HCT116 (cell line): ENCODE measurements around the gene CD82. TPM values are rescaled to one million over a fixed set of nuclear protein-coding genes. Genes with fewer than 3 reads are reported as not detected.

ENCODE experiments used
- ATAC-seq: fragments of 200-7000 bp; cut with Tn5 transposase; 2 replicates; pipeline ENCODE4 v1.9.1; 2020; ENCODE audit warnings: mild to moderate bottlenecking, moderate library complexity
- BruUV-seq: library from RNA; stranded (reverse); fragments of 400-500 nt; replicated peaks from 2 replicates; lab custom pipeline; 2021; lab: Mats Ljungman, UMichigan
- CTCF ChIA-PET: fragments of 300-600 bp; sonication (Branson Sonifier 250); formaldehyde crosslinking; loops from one replicate; lab custom pipeline; 2021; ENCODE audit warnings: antibody characterized with exemption; lab: Charles Lee
- POLR2A ChIA-PET: fragments of 300-600, 350-600 bp; sonication (Branson Sonifier 250); formaldehyde crosslinking; loops from one replicate; lab custom pipeline; 2021; ENCODE audit warnings: antibody characterized with exemption; lab: Charles Lee
- RAD21 ChIA-PET, 2 experiments: fragments of 300-600 bp; sonication (Branson Sonifier 250); formaldehyde crosslinking; loops; one replicate each; lab custom pipeline; 2023; ENCODE audit warnings: low total read pairs in 2 of 2; ENCODE audit not compliant: uncharacterized antibody in 2 of 2, unreplicated experiment in 2 of 2, low non-redundant PET in 1 of 2; lab: Charles Lee
- DNase-seq: peaks from one replicate; pipeline ENCODE4 v3.0.0-alpha.2; 2010; ENCODE audit warnings: low read depth, low spot score
- H2AFZ ChIP-seq: fragments of 200-600 bp; shearing (Covaris generic), sonication (generic); 2 replicates; pipeline ENCODE4 v1.6.1; 2017; ENCODE audit warnings: low read depth, mixed run types, mixed read lengths, antibody characterized with exemption, low read length; ENCODE audit not compliant: poor library complexity, severe bottlenecking
- H3K27ac ChIP-seq: 2 replicates; pipeline ENCODE4 v1.5.1; 2012; ENCODE audit warnings: low read depth, low read length
- H3K27me3 ChIP-seq: fragments of 200-600 bp; sonication (generic); 2 replicates; pipeline ENCODE4 v1.6.1; 2016; ENCODE audit warnings: mixed run types, low read length, mixed read lengths; ENCODE audit not compliant: insufficient read depth
- H3K36me3 ChIP-seq, 2 experiments: fragments of 200-500 bp in 1 of 2; fragments of 200-600 bp in 1 of 2; sonication (Bioruptor generic) in 1 of 2; sonication (generic) in 1 of 2; 2 replicates each; pipeline versions ENCODE4 v1.5.1 to v1.6.1; 2014 to 2016; ENCODE audit warnings: low read length in 2 of 2, inconsistent platforms in 1 of 2, mixed read lengths in 1 of 2, mixed run types in 1 of 2; ENCODE audit not compliant: insufficient read depth in 2 of 2, control insufficient read depth in 1 of 2
- H3K4me1 ChIP-seq, 2 experiments: fragments of 200-600 bp in 1 of 2; sonication (generic) in 1 of 2; 2 replicates each; pipeline versions ENCODE4 v1.5.1 to v1.6.1; 2012 to 2017; ENCODE audit warnings: low read length in 2 of 2, inconsistent platforms in 1 of 2, mild to moderate bottlenecking in 1 of 2, mixed read lengths in 1 of 2, mixed run types in 1 of 2, moderate library complexity in 1 of 2; ENCODE audit not compliant: insufficient read depth in 2 of 2, control insufficient read depth in 1 of 2
- H3K4me2 ChIP-seq: fragments of 200-600 bp; sonication (generic); 2 replicates; pipeline ENCODE4 v1.6.1; 2017; ENCODE audit warnings: mixed run types, low read length, mixed read lengths
- H3K4me3 ChIP-seq, 2 experiments: fragments of 200-600 bp in 1 of 2; sonication (generic) in 1 of 2; replicated peaks in 1 of 2; 2 replicates each; pipeline ENCODE4 v1.5.1; 2011 to 2016; ENCODE audit warnings: low read length in 2 of 2, control low read depth in 1 of 2, low read depth in 1 of 2, mild to moderate bottlenecking in 1 of 2, mixed read lengths in 1 of 2, mixed run types in 1 of 2
- H3K79me2 ChIP-seq: fragments of 200-600 bp; sonication (generic); 2 replicates; pipeline ENCODE4 v1.6.1; 2017; ENCODE audit warnings: mild to moderate bottlenecking, mixed run types, low read length, moderate library complexity, mixed read lengths; ENCODE audit not compliant: insufficient read depth
- H3K9ac ChIP-seq: fragments of 200-600 bp; sonication (generic); 2 replicates; pipeline ENCODE4 v1.6.1; 2016; ENCODE audit warnings: low read length, mixed read lengths
- H3K9me2 ChIP-seq: fragments of 200-600 bp; sonication (generic), shearing (Covaris generic); 2 replicates; pipeline ENCODE4 v1.6.1; 2017; ENCODE audit warnings: mixed run types, mild to moderate bottlenecking, moderate library complexity; ENCODE audit not compliant: insufficient read depth
- H3K9me3 ChIP-seq, 2 experiments: fragments of 200-500 bp in 1 of 2; fragments of 200-600 bp in 1 of 2; sonication (Bioruptor generic) in 1 of 2; sonication (generic) in 1 of 2; 2 replicates each; pipeline ENCODE4 v1.6.1; 2014 to 2017; ENCODE audit warnings: low read length in 2 of 2, mixed read lengths in 2 of 2, inconsistent platforms in 1 of 2, low read depth in 1 of 2, mild to moderate bottlenecking in 1 of 2, mixed run types in 1 of 2, moderate library complexity in 1 of 2; ENCODE audit not compliant: control insufficient read depth in 1 of 2, insufficient read depth in 1 of 2
- H4K20me1 ChIP-seq: fragments of 200-600 bp; sonication (generic), shearing (Covaris generic); 2 replicates; pipeline ENCODE4 v1.6.1; 2017; ENCODE audit warnings: mixed run types, mild to moderate bottlenecking, moderate library complexity; ENCODE audit not compliant: insufficient read depth
- ATF3 ChIP-seq: IDR thresholded peaks from 2 replicates; pipeline ENCODE4 v1.6.1; 2012
- CBX3 ChIP-seq: IDR thresholded peaks from 2 replicates; pipeline ENCODE4 v1.6.1; 2012; ENCODE audit warnings: low read depth
- EZH2 ChIP-seq: fragments of 200-600 bp; sonication (generic); IDR thresholded peaks from 2 replicates; pipeline ENCODE4 v1.6.1; 2017; ENCODE audit warnings: antibody characterized with exemption, mixed run types
- EZH2phosphoT487 ChIP-seq: fragments of 200-600 bp; IDR thresholded peaks from 2 replicates; pipeline ENCODE4 v1.6.1; 2018; ENCODE audit warnings: antibody characterized with exemption, borderline replicate concordance
- FOSL1 ChIP-seq: IDR thresholded peaks from 2 replicates; pipeline ENCODE4 v1.6.1; 2012; ENCODE audit warnings: low read depth
- MAX ChIP-seq: IDR thresholded peaks from 2 replicates; pipeline ENCODE4 v1.6.1; 2012
- POLR2AphosphoS5 ChIP-seq: IDR thresholded peaks from 2 replicates; pipeline ENCODE4 v1.6.1; 2011; ENCODE audit warnings: mild to moderate bottlenecking, low read depth, low read length, moderate library complexity
- SIN3A ChIP-seq: IDR thresholded peaks from 2 replicates; pipeline ENCODE4 v1.6.1; 2012; ENCODE audit warnings: low read depth
- ZFX ChIP-seq: fragments of 450-650 bp; IDR thresholded peaks from 2 replicates; pipeline ENCODE4 v1.6.1; 2017
- intact Hi-C: fragments of 100-400 bp; cut with micrococcal nuclease; formaldehyde crosslinking; loops from 2 replicates; pipeline ENCODE4 v1.10.0; 2022
- total RNA-seq: library from RNA; stranded (reverse); gene quantifications from one replicate; pipeline ENCODE4 v1.2.1, GENCODE V29; 2021; ENCODE audit not compliant: unreplicated experiment
- TF ChIP-seq, protein P1 (sequence below): IDR thresholded peaks from 2 replicates; pipeline ENCODE4 v1.6.1; 2011; ENCODE audit warnings: mild to moderate bottlenecking, low read length, moderate library complexity; ENCODE audit not compliant: insufficient replicate concordance; ENCODE audit errors: extremely low read depth

Gene CD82
- total RNA-seq, 1 experiment from 2014 or later: 16.7 TPM

- ATAC-seq: no peak
- POLR2A ChIA-PET: interaction anchor here (0.8 kb wide), 1 partner anchor 46 kb away, joined by 3 read pairs; no protein-coding TSS in a partner anchor
These were observed 42.0 kb downstream of the CD82 start for GRCh38 chr11:44607319-44607962.

More at GRCh38 chr11:44607319-44607962, 42.0 kb downstream of the CD82 start:
- no peak overlapping the region for H3K4me2 ChIP-seq
- DNase-seq: no peak
- no peak overlapping the region for H3K4me3 ChIP-seq
- H3K79me2 ChIP-seq: no peaks in the 10 kb centered on the region
- no peaks in the 10 kb centered on the region for H3K9me2 ChIP-seq
- peaks cover 0 to 5% of the 10 kb centered on the region in 2 experiments; a peak in 1 of 4 replicates for H3K4me1 ChIP-seq
- intact Hi-C loops: no loop called here
- no peak overlapping the region for H3K9ac ChIP-seq
- BruUV-seq: no TSS peak
- H2AFZ ChIP-seq: no peak overlapping the region
- no peaks in the 10 kb centered on the region for H3K9me3 ChIP-seq
- no peaks in the 10 kb centered on the region for H3K27me3 ChIP-seq
- no peaks in the 10 kb centered on the region for H3K36me3 ChIP-seq
- ChIA-PET CTCF (interaction anchor here (1.1 kb wide), 1 partner anchor 9 kb away, joined by 7 read pairs; no protein-coding TSS in a partner anchor), RAD21 (no interaction called here)
- H4K20me1 ChIP-seq: no peaks in the 10 kb centered on the region
- TF ChIP-seq EZH2: no peak
- no peak for TF ChIP-seq SIN3A
- TF ChIP-seq FOSL1: no peak
- no peak for TF ChIP-seq POLR2AphosphoS5
- TF ChIP-seq, protein P1, sequence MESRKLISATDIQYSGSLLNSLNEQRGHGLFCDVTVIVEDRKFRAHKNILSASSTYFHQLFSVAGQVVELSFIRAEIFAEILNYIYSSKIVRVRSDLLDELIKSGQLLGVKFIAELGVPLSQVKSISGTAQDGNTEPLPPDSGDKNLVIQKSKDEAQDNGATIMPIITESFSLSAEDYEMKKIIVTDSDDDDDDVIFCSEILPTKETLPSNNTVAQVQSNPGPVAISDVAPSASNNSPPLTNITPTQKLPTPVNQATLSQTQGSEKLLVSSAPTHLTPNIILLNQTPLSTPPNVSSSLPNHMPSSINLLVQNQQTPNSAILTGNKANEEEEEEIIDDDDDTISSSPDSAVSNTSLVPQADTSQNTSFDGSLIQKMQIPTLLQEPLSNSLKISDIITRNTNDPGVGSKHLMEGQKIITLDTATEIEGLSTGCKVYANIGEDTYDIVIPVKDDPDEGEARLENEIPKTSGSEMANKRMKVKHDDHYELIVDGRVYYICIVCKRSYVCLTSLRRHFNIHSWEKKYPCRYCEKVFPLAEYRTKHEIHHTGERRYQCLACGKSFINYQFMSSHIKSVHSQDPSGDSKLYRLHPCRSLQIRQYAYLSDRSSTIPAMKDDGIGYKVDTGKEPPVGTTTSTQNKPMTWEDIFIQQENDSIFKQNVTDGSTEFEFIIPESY: no peak
- TF ChIP-seq ZFX: no peak
- TF ChIP-seq EZH2phosphoT487: no peak
- TF ChIP-seq CBX3: no peak
- TF ChIP-seq ATF3: no peak
- no peak for TF ChIP-seq MAX
- no peak overlapping the region for H3K27ac ChIP-seq
